ENCODE results near the gene TMX3.

The TMX3 gene

DNA sequence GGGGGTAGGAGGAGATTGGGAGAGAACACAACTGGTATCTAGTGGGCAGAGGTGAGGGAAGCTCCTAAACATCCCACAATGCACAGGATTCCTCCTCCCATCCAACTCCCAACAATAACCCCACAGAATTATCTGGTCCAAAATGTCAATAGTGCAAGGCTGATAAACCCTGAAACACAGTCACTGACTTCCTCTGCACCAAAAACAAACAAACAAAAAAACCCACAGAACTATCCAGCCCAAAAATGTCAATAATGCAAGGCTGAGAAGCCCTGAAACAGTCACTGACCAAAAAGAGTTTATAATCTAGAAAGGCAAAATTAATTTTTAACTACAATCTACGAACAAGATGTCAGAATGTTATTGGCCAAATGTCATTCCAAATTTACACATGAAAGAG is 9.8 kb downstream of the TMX3 start:
- H3K4me1 ChIP-seq (ENCODE audit: control insufficient read depth, insufficient read depth, low read length), result peaks cover 16% of the 10 kb centered on the region
- no peaks in the 10 kb centered on the region for H3K27me3 ChIP-seq (ENCODE audit: control insufficient read depth, insufficient read depth, low read length)
- no peaks in the 10 kb centered on the region for H3K9me3 ChIP-seq (replicated peaks; ENCODE audit: low read length)
- H3K4me3 ChIP-seq (ENCODE audit: low read length), result no peak overlapping the region
- no peak overlapping the region for H3K4me2 ChIP-seq (ENCODE audit: low read length)
- H3K36me3 ChIP-seq (ENCODE audit: insufficient read depth, low read length), result peaks cover 37% of the 10 kb centered on the region
- H3K9ac ChIP-seq (ENCODE audit: low read depth, low read length), result no peak overlapping the region

DNA sequence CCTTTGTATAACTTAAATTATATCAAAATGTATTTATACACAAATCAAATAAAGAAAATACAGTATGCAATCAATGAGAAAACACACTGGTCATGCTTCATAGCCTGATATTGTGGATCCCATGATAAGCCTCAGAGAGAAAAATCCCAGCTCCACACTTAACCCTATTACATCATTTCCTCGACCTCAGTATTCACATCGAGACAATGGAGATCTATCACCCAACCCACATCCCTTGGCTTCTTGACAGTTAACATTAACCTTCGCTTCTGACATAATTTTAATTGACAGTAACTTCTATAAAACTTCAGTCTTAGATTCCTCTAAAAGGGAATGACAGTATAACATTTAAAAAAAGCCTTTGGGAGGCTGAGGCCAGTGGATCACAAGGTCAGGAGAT is 11.6 kb downstream of the TMX3 start:
- Histone ChIP-seq H3K9me3 (replicated peaks; ENCODE audit: low read length) (no peaks in the 10 kb centered on the region), H3K9ac (ENCODE audit: low read depth, low read length) (no peak overlapping the region), H3K4me2 (ENCODE audit: low read length) (no peak overlapping the region), H3K4me1 (ENCODE audit: control insufficient read depth, insufficient read depth, low read length) (peaks cover 16% of the 10 kb centered on the region), H3K4me3 (ENCODE audit: low read length) (no peak overlapping the region), H3K36me3 (ENCODE audit: insufficient read depth, low read length) (peaks cover 25% of the 10 kb centered on the region), H3K27me3 (ENCODE audit: control insufficient read depth, insufficient read depth, low read length) (no peaks in the 10 kb centered on the region)

DNA sequence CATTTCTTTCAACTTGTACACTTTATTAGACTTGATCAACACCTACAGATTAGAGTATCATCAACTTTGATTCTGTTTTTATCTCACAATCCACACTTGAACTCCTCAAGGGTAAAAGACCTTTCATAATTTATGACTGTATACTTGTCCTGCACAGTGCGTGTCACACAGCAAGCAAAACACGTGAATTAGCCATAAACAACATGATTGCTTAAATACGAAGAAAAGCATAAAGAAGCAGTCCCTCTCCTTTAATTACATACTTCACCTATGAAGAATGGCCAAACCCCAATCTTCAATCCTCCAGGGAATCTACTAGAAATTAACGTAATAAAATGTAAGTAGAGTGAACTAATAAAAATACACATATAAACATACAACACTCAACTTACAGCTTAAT is 13.6 kb downstream of the TMX3 start:
- Histone ChIP-seq H3K9ac (ENCODE audit: low read depth, low read length) (no peak overlapping the region), H3K9me3 (replicated peaks; ENCODE audit: low read length) (no peaks in the 10 kb centered on the region), H3K4me3 (ENCODE audit: low read length) (no peak overlapping the region), H3K4me2 (ENCODE audit: low read length) (no peak overlapping the region), H3K27me3 (ENCODE audit: control insufficient read depth, insufficient read depth, low read length) (no peaks in the 10 kb centered on the region), H3K4me1 (ENCODE audit: control insufficient read depth, insufficient read depth, low read length) (peaks cover 14% of the 10 kb centered on the region), H3K36me3 (ENCODE audit: insufficient read depth, low read length) (peaks cover 29% of the 10 kb centered on the region)

DNA sequence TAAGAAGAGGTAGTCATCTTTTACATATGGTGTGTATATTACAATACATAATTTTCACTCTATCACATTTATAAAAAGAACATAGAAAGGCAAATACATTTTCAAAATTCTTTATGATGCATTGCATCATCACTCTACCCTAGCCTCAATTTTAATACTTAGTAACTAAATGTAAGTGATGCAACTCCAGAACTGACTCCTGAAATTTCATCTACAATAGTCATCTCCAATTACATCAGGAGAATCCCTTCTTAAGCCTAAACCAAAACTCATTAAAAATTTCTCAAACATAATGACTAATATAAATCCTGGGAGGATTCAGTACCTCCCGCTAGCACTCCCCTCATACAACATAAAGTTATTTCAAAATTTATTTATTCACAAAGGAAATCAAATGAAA is 15.9 kb downstream of the TMX3 start:
- Histone ChIP-seq H3K9ac (ENCODE audit: low read depth, low read length) (no peak overlapping the region), H3K4me2 (ENCODE audit: low read length) (no peak overlapping the region), H3K4me1 (ENCODE audit: control insufficient read depth, insufficient read depth, low read length) (no peaks in the 10 kb centered on the region), H3K27me3 (ENCODE audit: control insufficient read depth, insufficient read depth, low read length) (no peaks in the 10 kb centered on the region), H3K9me3 (replicated peaks; ENCODE audit: low read length) (no peaks in the 10 kb centered on the region), H3K36me3 (ENCODE audit: insufficient read depth, low read length) (peaks cover 47% of the 10 kb centered on the region), H3K4me3 (ENCODE audit: low read length) (no peak overlapping the region)

DNA sequence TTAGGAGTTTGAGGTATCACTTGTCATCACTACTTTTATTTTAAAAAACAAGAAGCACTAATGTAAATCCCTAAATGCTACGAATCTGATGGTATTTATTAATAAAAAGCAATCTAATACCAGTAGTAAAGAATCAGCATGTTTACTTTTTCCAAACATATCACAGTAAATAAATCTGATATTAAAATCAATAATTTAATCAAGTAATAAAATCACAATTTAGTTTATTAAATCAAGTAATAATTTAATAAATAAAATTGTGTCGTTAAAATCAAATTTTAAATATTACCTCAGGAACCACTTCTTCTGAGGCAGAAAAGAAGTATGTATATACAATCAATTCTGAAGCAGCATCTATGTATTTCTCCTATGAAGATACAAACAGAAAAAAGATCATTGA is 18.0 kb downstream of the TMX3 start:
- Histone ChIP-seq H3K36me3 (ENCODE audit: insufficient read depth, low read length) (peaks cover 54% of the 10 kb centered on the region), H3K4me2 (ENCODE audit: low read length) (no peak overlapping the region), H3K9me3 (replicated peaks; ENCODE audit: low read length) (no peaks in the 10 kb centered on the region), H3K4me3 (ENCODE audit: low read length) (no peak overlapping the region), H3K27me3 (ENCODE audit: control insufficient read depth, insufficient read depth, low read length) (no peaks in the 10 kb centered on the region), H3K4me1 (ENCODE audit: control insufficient read depth, insufficient read depth, low read length) (no peaks in the 10 kb centered on the region), H3K9ac (ENCODE audit: low read depth, low read length) (no peak overlapping the region)

DNA sequence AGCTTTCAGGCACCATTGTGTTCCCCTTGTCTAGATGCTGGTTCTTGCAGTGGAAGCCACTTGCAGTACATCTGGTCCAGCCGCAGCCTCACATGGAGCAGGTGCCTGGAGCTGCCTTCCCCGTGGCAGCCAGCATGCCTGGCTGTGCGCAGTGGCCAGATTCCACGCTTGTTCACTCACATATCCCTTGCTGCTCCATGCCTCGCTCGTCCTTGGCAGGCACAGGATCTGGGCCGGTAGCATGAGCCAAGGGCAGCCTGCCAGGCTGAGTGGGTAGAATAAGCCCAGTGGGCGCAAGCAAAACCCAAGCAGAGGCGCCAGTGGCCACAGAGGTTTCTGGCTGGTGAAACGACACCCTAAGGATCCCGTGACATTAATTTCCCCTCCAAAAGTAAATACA is 20.6 kb downstream of the TMX3 start:
- Histone ChIP-seq H3K9me3 (replicated peaks; ENCODE audit: low read length) (no peaks in the 10 kb centered on the region), H3K36me3 (ENCODE audit: insufficient read depth, low read length) (peaks cover 66% of the 10 kb centered on the region), H3K9ac (ENCODE audit: low read depth, low read length) (no peak overlapping the region), H3K4me1 (ENCODE audit: control insufficient read depth, insufficient read depth, low read length) (no peaks in the 10 kb centered on the region), H3K4me2 (ENCODE audit: low read length) (no peak overlapping the region), H3K4me3 (ENCODE audit: low read length) (no peak overlapping the region), H3K27me3 (ENCODE audit: control insufficient read depth, insufficient read depth, low read length) (no peaks in the 10 kb centered on the region)

DNA sequence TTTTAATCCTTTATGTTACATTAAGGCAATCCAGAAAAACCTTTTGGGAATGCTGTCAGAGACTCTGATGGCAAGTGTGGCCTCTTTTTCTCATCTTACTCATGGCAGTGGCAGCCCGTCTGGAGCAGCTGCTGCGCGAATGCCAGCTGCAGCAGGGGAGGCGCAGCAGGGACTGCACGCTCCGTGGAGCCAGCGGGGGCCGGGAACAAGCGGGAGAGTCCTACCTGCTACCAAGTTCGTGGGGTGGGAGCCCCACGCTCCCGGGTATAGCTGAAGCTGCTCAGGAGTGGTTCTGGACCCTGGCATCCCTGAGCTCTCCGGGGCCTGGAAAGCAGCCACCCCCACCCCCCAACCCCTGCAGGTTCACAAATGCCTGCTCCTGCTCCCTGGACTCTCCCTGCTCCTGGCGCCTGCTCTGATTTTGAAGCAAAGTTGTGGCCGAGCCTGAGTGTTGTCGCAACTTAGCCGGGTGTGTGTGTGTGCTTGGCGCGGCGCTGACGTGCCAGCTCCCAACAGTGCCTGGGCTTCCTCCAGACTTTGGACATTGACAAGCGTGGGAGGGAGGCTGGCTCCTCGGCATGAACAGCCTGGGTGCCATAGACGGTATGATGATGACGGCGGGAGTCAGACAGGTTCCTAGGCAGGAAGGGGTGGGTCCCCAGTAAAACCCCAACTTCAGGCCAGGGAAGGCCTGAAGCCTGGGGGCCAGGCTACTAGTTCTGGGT is 21.7 kb downstream of the TMX3 start:
- H3K4me2 ChIP-seq (ENCODE audit: low read length), result no peak overlapping the region
- H3K27me3 ChIP-seq (ENCODE audit: control insufficient read depth, insufficient read depth, low read length), result no peaks in the 10 kb centered on the region
- H3K9ac ChIP-seq (ENCODE audit: low read depth, low read length), result no peak overlapping the region
- peaks cover 67% of the 10 kb centered on the region for H3K36me3 ChIP-seq (ENCODE audit: insufficient read depth, low read length)
- no peaks in the 10 kb centered on the region for H3K4me1 ChIP-seq (ENCODE audit: control insufficient read depth, insufficient read depth, low read length)
- H3K4me3 ChIP-seq (ENCODE audit: low read length), result no peak overlapping the region
- no peaks in the 10 kb centered on the region for H3K9me3 ChIP-seq (replicated peaks; ENCODE audit: low read length)

DNA sequence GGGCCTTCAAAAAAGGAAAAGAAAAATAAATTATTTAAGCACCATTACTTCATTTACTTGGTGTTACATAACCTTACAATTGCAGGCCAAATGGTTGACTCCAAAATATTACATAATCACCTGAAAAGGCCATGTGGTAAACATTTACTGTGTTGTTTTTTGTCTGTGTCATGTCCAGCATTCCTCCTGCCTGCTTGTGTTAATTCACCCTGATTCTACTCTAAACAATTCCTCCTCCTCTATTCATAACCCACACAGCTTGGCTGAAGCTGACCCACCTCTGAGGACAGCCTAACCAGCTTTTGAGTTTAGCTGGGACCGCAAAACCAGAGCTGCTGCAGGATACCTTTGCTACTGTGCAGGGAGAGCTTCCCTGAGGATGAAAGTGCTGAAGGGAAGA is 35.4 kb downstream of the TMX3 start:
- no peaks in the 10 kb centered on the region for H3K27me3 ChIP-seq (ENCODE audit: control insufficient read depth, insufficient read depth, low read length)
- H3K9ac ChIP-seq (ENCODE audit: low read depth, low read length), result no peak overlapping the region
- no peaks in the 10 kb centered on the region for H3K4me1 ChIP-seq (ENCODE audit: control insufficient read depth, insufficient read depth, low read length)
- H3K4me2 ChIP-seq (ENCODE audit: low read length), result no peak overlapping the region
- no peaks in the 10 kb centered on the region for H3K9me3 ChIP-seq (replicated peaks; ENCODE audit: low read length)
- H3K4me3 ChIP-seq (ENCODE audit: low read length), result no peak overlapping the region
- H3K36me3 ChIP-seq (ENCODE audit: insufficient read depth, low read length), result peaks cover 71% of the 10 kb centered on the region

DNA sequence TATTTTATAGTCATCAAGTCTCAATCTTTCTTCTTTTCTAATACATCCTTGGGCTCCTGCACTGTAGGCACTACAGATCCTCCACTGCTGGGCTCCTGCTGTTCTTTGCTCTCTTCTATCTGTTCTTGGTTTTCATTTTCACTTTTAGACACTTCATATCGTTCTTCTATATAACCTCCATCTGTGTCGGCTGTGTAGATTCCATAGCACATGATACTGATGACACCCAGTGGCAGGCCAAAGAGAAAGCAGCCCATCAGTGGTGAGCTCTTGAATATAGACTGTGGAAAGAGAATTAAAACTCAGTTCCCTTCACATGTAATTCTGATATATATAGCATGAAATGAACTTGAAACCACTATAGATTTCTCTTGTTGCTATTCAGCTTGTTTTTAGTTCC is 38.0 kb downstream of the TMX3 start:
- H3K4me3 ChIP-seq (ENCODE audit: low read length), result no peak overlapping the region
- peaks cover 51% of the 10 kb centered on the region for H3K36me3 ChIP-seq (ENCODE audit: insufficient read depth, low read length)
- H3K9ac ChIP-seq (ENCODE audit: low read depth, low read length), result no peak overlapping the region
- H3K9me3 ChIP-seq (replicated peaks; ENCODE audit: low read length), result no peaks in the 10 kb centered on the region
- no peak overlapping the region for H3K4me2 ChIP-seq (ENCODE audit: low read length)
- H3K4me1 ChIP-seq (ENCODE audit: control insufficient read depth, insufficient read depth, low read length), result no peaks in the 10 kb centered on the region
- no peaks in the 10 kb centered on the region for H3K27me3 ChIP-seq (ENCODE audit: control insufficient read depth, insufficient read depth, low read length)

DNA sequence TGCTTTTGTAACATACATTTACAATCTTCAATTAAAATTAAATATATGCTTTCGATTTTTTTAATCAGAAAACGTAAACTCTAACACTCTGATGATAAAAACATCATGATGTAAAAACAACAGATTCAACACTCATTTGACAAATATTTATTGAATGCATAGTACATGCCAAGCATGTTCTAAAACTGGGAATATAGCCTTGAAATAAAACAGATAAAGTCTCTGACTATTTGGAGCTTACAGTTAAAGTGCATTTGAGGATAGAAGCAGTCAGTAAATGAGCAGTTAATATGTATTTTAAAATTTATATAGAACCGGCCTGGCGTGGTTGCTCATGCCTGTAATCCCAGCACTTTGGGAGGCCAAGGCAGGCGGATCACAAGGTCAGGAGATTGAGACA is 47.8 kb downstream of the TMX3 start:
- no peaks in the 10 kb centered on the region for H3K9me3 ChIP-seq (replicated peaks; ENCODE audit: low read length)
- no peak overlapping the region for H3K4me3 ChIP-seq (ENCODE audit: low read length)
- H3K4me1 ChIP-seq (ENCODE audit: control insufficient read depth, insufficient read depth, low read length), result no peaks in the 10 kb centered on the region
- H3K4me2 ChIP-seq (ENCODE audit: low read length), result no peak overlapping the region
- H3K27me3 ChIP-seq (ENCODE audit: control insufficient read depth, insufficient read depth, low read length), result no peaks in the 10 kb centered on the region
- no peak overlapping the region for H3K9ac ChIP-seq (ENCODE audit: low read depth, low read length)
- no peaks in the 10 kb centered on the region for H3K36me3 ChIP-seq (ENCODE audit: insufficient read depth, low read length)

DNA sequence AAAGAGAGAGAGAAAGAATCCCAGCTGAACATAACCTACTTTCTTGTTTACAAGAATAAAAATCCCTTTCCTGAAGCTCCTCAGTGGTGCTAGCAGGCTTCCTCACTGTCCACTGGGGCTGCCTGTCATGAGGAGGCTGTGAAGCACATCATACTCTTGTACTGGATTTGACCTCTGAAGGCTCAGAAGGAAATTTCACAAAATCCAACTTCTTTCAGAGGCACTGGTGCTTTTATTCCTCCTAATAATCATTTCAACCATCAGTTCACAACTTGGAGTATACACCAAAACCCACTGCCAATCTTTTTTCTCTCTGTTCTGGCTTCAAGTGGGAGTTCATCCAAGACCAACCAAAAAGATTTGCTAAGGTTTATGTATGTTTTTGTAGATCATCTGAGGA is 48.5 kb downstream of the TMX3 start:
- no peaks in the 10 kb centered on the region for H3K36me3 ChIP-seq (ENCODE audit: insufficient read depth, low read length)
- H3K27me3 ChIP-seq (ENCODE audit: control insufficient read depth, insufficient read depth, low read length), result no peaks in the 10 kb centered on the region
- no peaks in the 10 kb centered on the region for H3K9me3 ChIP-seq (replicated peaks; ENCODE audit: low read length)
- H3K4me3 ChIP-seq (ENCODE audit: low read length), result no peak overlapping the region
- H3K4me2 ChIP-seq (ENCODE audit: low read length), result no peak overlapping the region
- no peak overlapping the region for H3K9ac ChIP-seq (ENCODE audit: low read depth, low read length)
- H3K4me1 ChIP-seq (ENCODE audit: control insufficient read depth, insufficient read depth, low read length), result no peaks in the 10 kb centered on the region

DNA sequence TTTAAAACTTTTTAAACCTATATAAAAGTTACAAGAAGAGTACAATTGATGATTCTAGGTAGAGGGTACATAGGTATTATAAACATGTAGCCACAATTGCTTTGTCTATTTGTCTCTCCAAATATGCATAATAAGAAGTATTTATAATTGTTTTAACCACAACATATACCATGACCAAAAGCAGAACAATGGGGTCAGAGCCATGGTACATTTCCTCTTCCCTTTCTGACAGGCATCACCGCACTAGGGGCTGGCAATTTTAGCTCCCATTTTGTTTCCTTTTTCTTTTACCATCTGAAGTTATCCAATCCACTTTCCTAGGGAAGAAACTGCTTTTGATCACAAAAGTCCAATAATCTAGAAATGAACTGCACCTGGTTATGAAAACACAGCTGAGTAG is 49.3 kb downstream of the TMX3 start:
- no peak overlapping the region for H3K4me3 ChIP-seq (ENCODE audit: low read length)
- H3K4me2 ChIP-seq (ENCODE audit: low read length), result no peak overlapping the region
- no peaks in the 10 kb centered on the region for H3K27me3 ChIP-seq (ENCODE audit: control insufficient read depth, insufficient read depth, low read length)
- no peaks in the 10 kb centered on the region for H3K9me3 ChIP-seq (replicated peaks; ENCODE audit: low read length)
- H3K4me1 ChIP-seq (ENCODE audit: control insufficient read depth, insufficient read depth, low read length), result no peaks in the 10 kb centered on the region
- H3K9ac ChIP-seq (ENCODE audit: low read depth, low read length), result no peak overlapping the region
- no peaks in the 10 kb centered on the region for H3K36me3 ChIP-seq (ENCODE audit: insufficient read depth, low read length)
